IMR-90 (cell line): Measurements from ENCODE around the gene RASSF5. TPM values are rescaled to one million over a fixed set of nuclear protein-coding genes. Genes with fewer than 3 reads are reported as not detected.

ENCODE experiments used
- ATAC-seq: fragments of 200-7000 bp; cut with Tn5 transposase; 2 replicates; pipeline ENCODE4 v1.9.1; 2020; ENCODE audit warnings: low read depth, mild to moderate bottlenecking, moderate library complexity
- BruUV-seq: library from RNA; stranded (reverse); fragments of 400-500 nt; replicated peaks from 2 replicates; lab custom pipeline; 2021; lab: Mats Ljungman, UMichigan
- CTCF ChIA-PET: fragments of 300-600 bp; formaldehyde crosslinking; extraction: SDS; loops from one replicate; lab custom pipeline; 2021; ENCODE audit warnings: antibody characterized with exemption; lab: Yijun Ruan, JAX
- POLR2A ChIA-PET: fragments of 300-600 bp; sonication (Branson Sonifier 250); formaldehyde crosslinking; loops from one replicate; lab custom pipeline; 2022; ENCODE audit warnings: antibody characterized with exemption; ENCODE audit not compliant: unreplicated experiment; lab: Charles Lee
- DNase-seq: peaks from one replicate; pipeline ENCODE4 v3.0.0; 2013
- H2AFZ ChIP-seq: replicated peaks from 2 replicates; pipeline ENCODE3; 2013; ENCODE audit warnings: low read length, mild to moderate bottlenecking; ENCODE audit not compliant: poor library complexity
- H2AK5ac ChIP-seq: 2 replicates; pipeline ENCODE4 v1.6.1; 2013; ENCODE audit warnings: low read depth, low read length, inconsistent platforms
- H2AK9ac ChIP-seq: replicated peaks from 2 replicates; pipeline ENCODE3; 2013; ENCODE audit warnings: mild to moderate bottlenecking, low read depth, low read length, moderate library complexity; ENCODE audit not compliant: poor library complexity
- H2BK120ac ChIP-seq: 2 replicates; pipeline ENCODE4 v1.6.1; 2013; ENCODE audit warnings: low read depth, low read length, inconsistent platforms
- H2BK15ac ChIP-seq: 3 replicates; pipeline ENCODE4 v1.6.1; 2013; ENCODE audit warnings: low read depth, low read length, inconsistent platforms
- H2BK20ac ChIP-seq: 2 replicates; pipeline ENCODE4 v1.6.1; 2013; ENCODE audit warnings: low read depth, mild to moderate bottlenecking, inconsistent platforms, low read length, moderate library complexity
- H2BK5ac ChIP-seq: 2 replicates; pipeline ENCODE4 v1.6.1; 2013; ENCODE audit warnings: mild to moderate bottlenecking, low read depth, low read length, inconsistent platforms; ENCODE audit not compliant: poor library complexity, severe bottlenecking
- H3K14ac ChIP-seq: replicated peaks from 2 replicates; pipeline ENCODE4 v1.6.1; 2013; ENCODE audit warnings: low read depth, low read length, inconsistent platforms
- H3K18ac ChIP-seq: 2 replicates; pipeline ENCODE4 v1.6.1; 2013; ENCODE audit warnings: low read depth, low read length, control low read depth
- H3K23ac ChIP-seq: 2 replicates; pipeline ENCODE4 v1.6.1; 2013; ENCODE audit warnings: low read depth, low read length, inconsistent platforms
- H3K27ac ChIP-seq: 2 replicates; pipeline ENCODE4 v1.5.1; 2013; ENCODE audit warnings: mild to moderate bottlenecking, control low read depth, low read length; ENCODE audit not compliant: insufficient read depth
- H3K27me3 ChIP-seq: 2 replicates; pipeline ENCODE4 v1.6.1; 2013; ENCODE audit warnings: low read length; ENCODE audit not compliant: control insufficient read depth, insufficient read depth
- H3K36me3 ChIP-seq: 2 replicates; pipeline ENCODE4 v1.6.1; 2013; ENCODE audit warnings: low read length, mixed read lengths; ENCODE audit not compliant: control insufficient read depth, insufficient read depth
- H3K4ac ChIP-seq: 2 replicates; pipeline ENCODE4 v1.6.1; 2013; ENCODE audit warnings: low read depth, low read length, inconsistent platforms
- H3K4me1 ChIP-seq: 2 replicates; pipeline ENCODE4 v1.6.1; 2013; ENCODE audit warnings: low read length, mixed read lengths; ENCODE audit not compliant: control insufficient read depth, insufficient read depth
- H3K4me2 ChIP-seq: 2 replicates; pipeline ENCODE4 v1.6.1; 2013; ENCODE audit warnings: low read depth, mild to moderate bottlenecking, control low read depth, low read length, moderate library complexity
- H3K4me3 ChIP-seq: 2 replicates; pipeline ENCODE4 v1.5.1; 2013; ENCODE audit warnings: low read depth, mild to moderate bottlenecking, control low read depth, low read length, moderate library complexity; ENCODE audit not compliant: insufficient read depth
- H3K56ac ChIP-seq: 2 replicates; pipeline ENCODE4 v1.6.1; 2013; ENCODE audit warnings: low read length, inconsistent platforms; ENCODE audit not compliant: insufficient read depth; ENCODE audit errors: extremely low read depth
- H3K79me1 ChIP-seq, 2 experiments: 2 replicates each; pipeline ENCODE4 v1.6.1; 2013; ENCODE audit warnings: low read length in 2 of 2, inconsistent platforms in 1 of 2, low read depth in 1 of 2
- H3K9ac ChIP-seq: 2 replicates; pipeline ENCODE4 v1.6.1; 2013; ENCODE audit warnings: low read depth, low read length, control low read depth
- H3K9me1 ChIP-seq: 2 replicates; pipeline ENCODE4 v1.6.1; 2013; ENCODE audit warnings: low read length, inconsistent platforms; ENCODE audit not compliant: insufficient read depth
- H3K9me3 ChIP-seq: 2 replicates; pipeline ENCODE4 v1.6.1; 2013; ENCODE audit warnings: low read length; ENCODE audit not compliant: control insufficient read depth, insufficient read depth
- H4K20me1 ChIP-seq: 2 replicates; pipeline ENCODE4 v1.6.1; 2013; ENCODE audit warnings: low read length, inconsistent platforms; ENCODE audit not compliant: insufficient read depth
- H4K5ac ChIP-seq: 2 replicates; pipeline ENCODE4 v1.6.1; 2013; ENCODE audit warnings: mild to moderate bottlenecking, low read depth, low read length, control low read depth
- H4K8ac ChIP-seq, 2 experiments: 2 replicates each; pipeline ENCODE4 v1.6.1; 2013; ENCODE audit warnings: low read depth in 2 of 2, low read length in 2 of 2, control low read depth in 1 of 2, inconsistent platforms in 1 of 2
- H4K91ac ChIP-seq: 2 replicates; pipeline ENCODE4 v1.6.1; 2013; ENCODE audit warnings: low read depth, low read length, inconsistent platforms; ENCODE audit not compliant: insufficient read depth
- CHD1 ChIP-seq: IDR thresholded peaks from 2 replicates; pipeline ENCODE4 v1.6.1; 2012; ENCODE audit warnings: low read depth, low read length, improper control_type of control experiment
- CTCF ChIP-seq: conservative IDR thresholded peaks from 2 replicates; pipeline ENCODE4 v1.5.1; 2012; ENCODE audit warnings: mild to moderate bottlenecking, low read depth, low read length, improper control_type of control experiment
- FOS ChIP-seq: fragments of 150-350 bp; IDR thresholded peaks from 2 replicates; pipeline ENCODE4 v1.6.1; 2016; ENCODE audit warnings: low read depth, low read length
- RAD21 ChIP-seq: IDR thresholded peaks from 2 replicates; pipeline ENCODE4 v1.6.1; 2012; ENCODE audit warnings: low read length, improper control_type of control experiment
- SMC3 ChIP-seq: fragments of 150-350 bp; IDR thresholded peaks from 2 replicates; pipeline ENCODE4 v1.6.1; 2016; ENCODE audit warnings: low read depth, mild to moderate bottlenecking, antibody characterized with exemption, low read length, moderate library complexity
- USF2 ChIP-seq: fragments of 150-350 bp; IDR thresholded peaks from 2 replicates; pipeline ENCODE4 v1.6.1; 2017; ENCODE audit warnings: mild to moderate bottlenecking, antibody characterized with exemption, low read length, low read depth
- WGBS, 2 experiments: methylation state at CpG; one replicate each; pipeline versions ENCODE4 v1.1.5 to v1.1.7; 2013; ENCODE audit warnings: missing lambda C conversion rate in 2 of 2; ENCODE audit not compliant: insufficient read length in 1 of 2; ENCODE audit errors: extremely low coverage in 2 of 2; 5-methylcytosine and 5-hydroxymethylcytosine counted together
- dilution Hi-C: fragments of 300-500 bp; cut with HindIII; formaldehyde crosslinking; loops from one replicate; pipeline ENCODE4 v1.14.3; 2018; ENCODE audit warnings: low sequenced_read_pairs; ENCODE audit not compliant: unreplicated experiment
- in situ Hi-C: fragments of 300-500 bp; cut with MboI; formaldehyde crosslinking; loops from 3 replicates; pipeline ENCODE4 v1.14.3; 2019; ENCODE audit warnings: low sequenced_read_pairs, inconsistent platforms, mixed read lengths
- intact Hi-C: fragments of 100-400 bp; cut with micrococcal nuclease; formaldehyde crosslinking; loops from 2 replicates; pipeline ENCODE4 v1.10.0; 2022
- polyA plus RNA-seq, 3 experiments: library from polyadenylated mRNA; depleted of rRNA; stranded (reverse); fragments of >200 nt; gene quantifications; 2 replicates each; pipeline ENCODE4 v1.2.3, GENCODE V29; 2012; ENCODE audit warnings: low replicate concordance in 1 of 3
- total RNA-seq: library from RNA; depleted of rRNA; stranded (reverse); fragments of >200 nt; gene quantifications from 2 replicates; pipeline ENCODE4 v1.2.3, GENCODE V29; 2012

The RASSF5 gene
- total and polyA plus RNA-seq, 2 of the 4 experiments (the other 2 are of a cell fraction) = 0.18 to 1.1 TPM

GRCh38 chr1:206502403-206502802 is 4.9 kb upstream of the RASSF5 start:
- Histone ChIP-seq H3K4me1 (peaks cover 20% of the 10 kb centered on the region), H3K4me3 (no peak overlapping the region), H3K36me3 (peaks cover 2% of the 10 kb centered on the region; the same call in 1 of the 2 replicates), H4K8ac (peak overlapping the region in 1 of 2 experiments; percentile 17; a peak in 2 of 4 replicates), H2BK120ac (peak overlapping the region; percentile 72; the same call in 1 of the 2 replicates), H3K18ac (no peak overlapping the region), H3K27ac (no peak overlapping the region), H3K4me2 (no peak overlapping the region), H3K79me1 (peaks cover 0 to 5% of the 10 kb centered on the region in 2 experiments; a peak in 1 of 4 replicates), H4K91ac (peak overlapping the region; percentile 23; the same call in 1 of the 2 replicates), H2BK5ac (no peak overlapping the region), H3K23ac (peak overlapping the region; percentile 63; the same call in 1 of the 2 replicates), H2AK5ac (peak overlapping the region; percentile 75; the same call in 1 of the 2 replicates), H4K5ac (no peak overlapping the region), H3K4ac (peak overlapping the region; percentile 76), H3K9me1 (peaks cover 21% of the 10 kb centered on the region), H3K27me3 (no peaks in the 10 kb centered on the region), H2AK9ac (no peak overlapping the region), H3K56ac (no peak overlapping the region), H4K20me1 (0 out of 2 replicates have a peak, but pooled peaks cover 3% of the 10 kb centered on the region), H3K14ac (peak overlapping the region; percentile 77; the same call in 1 of the 2 replicates), H2BK20ac (peak overlapping the region; percentile 37), H3K9me3 (no peaks in the 10 kb centered on the region), H3K9ac (no peak overlapping the region), H2AFZ (no peak overlapping the region), H2BK15ac (peak overlapping the region; percentile 54; the same call in 1 of the 3 replicates)
- in situ Hi-C loops = no loop called here
- dilution Hi-C loops = no loop called here
- intact Hi-C loops = no loop called here
- no TSS peak for BruUV-seq
- DNase-seq (no peak), ATAC-seq (no peak)
- ChIA-PET CTCF (interaction anchor here (0.7 to 0.8 kb wide), 2 partner anchors 13 to 23 kb away, joined by 3 read pairs; no protein-coding TSS in a partner anchor), POLR2A (no interaction called here)
- WGBS, 2 experiments = no CpG with 5 or more reads among the region's 2 CpGs
- TF ChIP-seq CHD1 = no peak
- no peak for TF ChIP-seq SMC3
- no peak for TF ChIP-seq FOS
- TF ChIP-seq RAD21 = no peak
- no peak for TF ChIP-seq CTCF
- TF ChIP-seq USF2 = no peak
